ENCODE results near the gene CDH4.

CDH4 gene

GRCh38 chr20:61541537-61541936 is 289.5 kb downstream of the CDH4 start:
- DNase-seq, result no peak

GRCh38 chr20:61543086-61543485 is 291.0 kb downstream of the CDH4 start:
- DNase-seq, result no peak

- no peak for DNase-seq
Observed at GRCh38 chr20:61543931-61544745, 292.1 kb downstream of the CDH4 start.

GRCh38 chr20:61544910-61545889 is 293.1 kb downstream of the CDH4 start:
- no peak for DNase-seq

- no peak for DNase-seq
Observed at GRCh38 chr20:61546641-61547040, 294.6 kb downstream of the CDH4 start.

GRCh38 chr20:61548069-61548468 is 296.0 kb downstream of the CDH4 start:
- DNase-seq, result no peak

- no peak for DNase-seq
Observed at GRCh38 chr20:61549865-61550264, 297.8 kb downstream of the CDH4 start.

GRCh38 chr20:61551401-61551800 is 299.3 kb downstream of the CDH4 start:
- no peak for DNase-seq

- DNase-seq, result no peak
Observed at GRCh38 chr20:61554617-61555016, 302.6 kb downstream of the CDH4 start.

GRCh38 chr20:61555566-61555965 is 303.5 kb downstream of the CDH4 start:
- no peak for DNase-seq

- no peak for DNase-seq
Observed at GRCh38 chr20:61556111-61556510, 304.1 kb downstream of the CDH4 start.

- DNase-seq, result no peak
Observed at GRCh38 chr20:61556673-61557072, 304.6 kb downstream of the CDH4 start.

GRCh38 chr20:61557621-61558020 is 305.6 kb downstream of the CDH4 start:
- DNase-seq, result no peak

- DNase-seq, result no peak
Observed at GRCh38 chr20:61558726-61559125, 306.7 kb downstream of the CDH4 start.

- no peak for DNase-seq
Observed at GRCh38 chr20:61559706-61560315, 307.8 kb downstream of the CDH4 start.

- DNase-seq, result no peak
Observed at GRCh38 chr20:61560361-61560853, 308.3 kb downstream of the CDH4 start.

GRCh38 chr20:61561111-61561830 is 309.2 kb downstream of the CDH4 start:
- DNase-seq, result no peak

GRCh38 chr20:61562491-61562890 is 310.4 kb downstream of the CDH4 start:
- no peak for DNase-seq

GRCh38 chr20:61562897-61563504 is 310.9 kb downstream of the CDH4 start:
- no peak for DNase-seq

GRCh38 chr20:61564628-61565027 is 312.6 kb downstream of the CDH4 start:
- no peak for DNase-seq

- DNase-seq, result no peak
Observed at GRCh38 chr20:61565791-61566190, 313.7 kb downstream of the CDH4 start.

- no peak for DNase-seq
Observed at GRCh38 chr20:61566691-61567090, 314.6 kb downstream of the CDH4 start.
